Retinal pigment epithelial cell (primary cell): Measurements from ENCODE around the gene MTMR2.

Source experiments
- DNase-seq: peaks from one replicate; pipeline ENCODE4 v3.0.0-alpha.2; 2010; ENCODE audit warnings: low read depth
- H3K4me3 ChIP-seq: 2 replicates; pipeline ENCODE4 v1.5.1; 2011; ENCODE audit warnings: mild to moderate bottlenecking, low read length, control low read depth, moderate library complexity
- CTCF ChIP-seq: conservative IDR thresholded peaks from 2 replicates; pipeline ENCODE4 v1.5.1; 2011; ENCODE audit warnings: low read depth, low read length, control low read depth, inconsistent platforms

Gene MTMR2

GRCh38 chr11:95944623-95945022, 20.7 kb upstream of the MTMR2 start:
- DNase-seq: no peak
- no peak overlapping the region for H3K4me3 ChIP-seq
- no peak for TF ChIP-seq CTCF

GRCh38 chr11:95943546-95943945, 19.6 kb upstream of the MTMR2 start:
- no peak for TF ChIP-seq CTCF
- no peak for DNase-seq
- no peak overlapping the region for H3K4me3 ChIP-seq

GRCh38 chr11:95939091-95939490, 15.2 kb upstream of the MTMR2 start:
- no peak for DNase-seq
- H3K4me3 ChIP-seq: no peak overlapping the region
- no peak for TF ChIP-seq CTCF

- H3K4me3 ChIP-seq: no peak overlapping the region
- no peak for DNase-seq
- no peak for TF ChIP-seq CTCF
Measured at GRCh38 chr11:95937358-95937757, 13.5 kb upstream of the MTMR2 start.

GRCh38 chr11:95933594-95933993, 9.7 kb upstream of the MTMR2 start:
- no peak for DNase-seq
- no peak overlapping the region for H3K4me3 ChIP-seq
- no peak for TF ChIP-seq CTCF

- no peak for TF ChIP-seq CTCF
- no peak for DNase-seq
Measured at GRCh38 chr11:95931916-95932315, 8.0 kb upstream of the MTMR2 start.

GRCh38 chr11:95930948-95931347, 7.0 kb upstream of the MTMR2 start:
- no peak for TF ChIP-seq CTCF

More at GRCh38 chr11:95931916-95932315, 8.0 kb upstream of the MTMR2 start:
- no peak overlapping the region for H3K4me3 ChIP-seq

More at GRCh38 chr11:95930948-95931347, 7.0 kb upstream of the MTMR2 start:
- no peak for DNase-seq
- no peak overlapping the region for H3K4me3 ChIP-seq
